WTC11 (cell line): ENCODE measurements around the gene CEBPA. TPM values are rescaled to one million over a fixed set of nuclear protein-coding genes. Genes with fewer than 3 reads are reported as not detected.

Source experiments
- ATAC-seq: fragments of 200-7000 bp; cut with Tn5 transposase; 2 replicates; pipeline ENCODE4 v1.10.0; 2021; ENCODE audit warnings: mild to moderate bottlenecking, moderate library complexity
- CTCF ChIA-PET: fragments of 300-600 bp; sonication (Branson Sonifier 250); formaldehyde crosslinking; loops from one replicate; lab custom pipeline; 2021; ENCODE audit warnings: antibody characterized with exemption; lab: Charles Lee
- POLR2A ChIA-PET: fragments of 350-600 bp; sonication (Branson Sonifier 250); formaldehyde crosslinking; loops from one replicate; lab custom pipeline; 2021; ENCODE audit warnings: antibody characterized with exemption; lab: Charles Lee
- DNase-seq: peaks from one replicate; pipeline ENCODE4 v3.0.0; 2021; ENCODE audit warnings: low spot score
- H3K27ac Mint-ChIP-seq: 2 replicates; pipeline ENCODE4 v1.8.0; 2021; ENCODE audit warnings: mixed read lengths
- H3K27me3 Mint-ChIP-seq: 2 replicates; pipeline ENCODE4 v1.8.0; 2021; ENCODE audit warnings: low read depth, mild to moderate bottlenecking, moderate library complexity, mixed read lengths
- H3K36me3 Mint-ChIP-seq: 2 replicates; pipeline ENCODE4 v1.8.0; 2021; ENCODE audit warnings: mixed read lengths
- H3K4me1 Mint-ChIP-seq: 2 replicates; pipeline ENCODE4 v1.8.0; 2022; ENCODE audit warnings: mixed read lengths
- H3K4me3 Mint-ChIP-seq: 2 replicates; pipeline ENCODE4 v1.8.0; 2021; ENCODE audit warnings: mild to moderate bottlenecking, moderate library complexity, mixed read lengths
- H3K9me3 Mint-ChIP-seq: 2 replicates; pipeline ENCODE4 v1.8.0; 2021; ENCODE audit warnings: mixed read lengths
- AFF4 ChIP-seq: sonication (generic); formaldehyde crosslinking; IDR thresholded peaks from 2 replicates; pipeline ENCODE4 v1.8.1; 2023; ENCODE audit warnings: mild to moderate bottlenecking, missing genetic modification reagents, borderline replicate concordance
- FOXK1 ChIP-seq: sonication (generic); formaldehyde crosslinking; IDR thresholded peaks from 2 replicates; pipeline ENCODE4 v1.8.0; 2022; ENCODE audit warnings: mild to moderate bottlenecking, moderate library complexity, missing genetic modification reagents
- HMGXB4 ChIP-seq: sonication (generic); formaldehyde crosslinking; IDR thresholded peaks from 2 replicates; pipeline ENCODE4 v1.8.1; 2023; ENCODE audit warnings: mild to moderate bottlenecking, moderate library complexity, missing genetic modification reagents
- JUN ChIP-seq: sonication (generic); formaldehyde crosslinking; IDR thresholded peaks from 2 replicates; pipeline ENCODE4 v1.8.0; 2023; ENCODE audit warnings: mild to moderate bottlenecking, missing genetic modification reagents
- MXD4 ChIP-seq: fragments of 250-450 bp; sonication (Bioruptor Pico); IDR thresholded peaks from 2 replicates; pipeline ENCODE4 v1.8.0; 2021; ENCODE audit warnings: mild to moderate bottlenecking, moderate library complexity, borderline replicate concordance
- SOX15 ChIP-seq: fragments of 250-450 bp; sonication (Bioruptor Pico); IDR thresholded peaks from 2 replicates; pipeline ENCODE4 v1.9.0; 2021; ENCODE audit warnings: mild to moderate bottlenecking
- TCF7 ChIP-seq: sonication (generic); formaldehyde crosslinking; IDR thresholded peaks from 2 replicates; pipeline ENCODE4 v1.8.0; 2022; ENCODE audit warnings: mild to moderate bottlenecking, low read depth, missing genetic modification reagents, moderate library complexity
- USF1 ChIP-seq: sonication (generic); formaldehyde crosslinking; IDR thresholded peaks from 2 replicates; pipeline ENCODE4 v1.8.0; 2022; ENCODE audit warnings: mild to moderate bottlenecking, missing genetic modification reagents
- ZNF219 ChIP-seq: sonication (generic); formaldehyde crosslinking; IDR thresholded peaks from 2 replicates; pipeline ENCODE4 v1.8.0; 2023; ENCODE audit warnings: missing genetic modification reagents, mild to moderate bottlenecking, borderline replicate concordance
- ZNF423 ChIP-seq: fragments of 250-450 bp; sonication (Bioruptor Pico); IDR thresholded peaks from 2 replicates; pipeline ENCODE4 v2.1.2; 2022; ENCODE audit warnings: mild to moderate bottlenecking, moderate library complexity
- ZNF425 ChIP-seq: fragments of 250-450 bp; sonication (Bioruptor Pico); conservative IDR thresholded peaks from 2 replicates; pipeline ENCODE4 v1.9.0; 2021; ENCODE audit warnings: mild to moderate bottlenecking
- ZNF512 ChIP-seq: sonication (generic); formaldehyde crosslinking; IDR thresholded peaks from 2 replicates; pipeline ENCODE4 v1.8.1; 2022; ENCODE audit warnings: missing genetic modification reagents, borderline replicate concordance
- total RNA-seq: library from RNA; stranded (reverse); gene quantifications from 3 replicates; pipeline ENCODE4 v1.2.3, GENCODE V29; 2021

Gene CEBPA
- total RNA-seq, 1 experiment from 2014 or later, result 5.6 TPM

GRCh38 chr19:33293255-33294057 is 8.9 kb downstream of the CEBPA start:
- H3K4me1 Mint-ChIP-seq, result peaks cover 4% of the 10 kb centered on the region; the same call in 1 of the 2 replicates
- peaks cover 14% of the 10 kb centered on the region for H3K9me3 Mint-ChIP-seq
- no peak overlapping the region for H3K4me3 Mint-ChIP-seq
- H3K27ac Mint-ChIP-seq, result no peak overlapping the region
- ChIA-PET POLR2A (interaction anchor here (0.5 kb wide), 1 partner anchor 939 kb away, joined by 6 read pairs; no protein-coding TSS in a partner anchor), CTCF (interaction anchor here (1.6 kb wide), 1 partner anchor 109 kb away, joined by 4 read pairs; no protein-coding TSS in a partner anchor)
- ATAC-seq (no peak), DNase-seq (no peak)
- TF ChIP-seq ZNF423 (CRISPR knock-in tag) (no peak), JUN (CRISPR knock-in tag) (no peak), USF1 (CRISPR knock-in tag) (no peak), ZNF512 (no peak), HMGXB4 (CRISPR knock-in tag) (no peak), SOX15 (CRISPR knock-in tag) (no peak), FOXK1 (CRISPR knock-in tag) (no peak), MXD4 (CRISPR knock-in tag) (no peak), ZNF219 (CRISPR knock-in tag) (no peak), AFF4 (CRISPR knock-in tag) (no peak), TCF7 (CRISPR knock-in tag) (no peak), ZNF425 (no peak)
- peaks cover 6% of the 10 kb centered on the region; the same call in 1 of the 2 replicates for H3K36me3 Mint-ChIP-seq
- H3K27me3 Mint-ChIP-seq, result no peaks in the 10 kb centered on the region
